K562 (cell line): Measurements from ENCODE around the gene KCNK4. TPM values are rescaled to one million over a fixed set of nuclear protein-coding genes. Genes with fewer than 3 reads are reported as not detected.
A peak's percentile ranks its signal among the peaks of the same experiment; 100 is the strongest.

Experiments used
- ATF7 ChIP-seq: fragments of 450-650 bp; IDR thresholded peaks from 2 replicates; pipeline ENCODE4 v1.7.1; 2014; ENCODE audit warnings: mild to moderate bottlenecking, moderate library complexity
- BRCA1 ChIP-seq, 2 experiments: fragments of 450-650 bp in 1 of 2; sonication (generic) in 1 of 2; formaldehyde crosslinking in 1 of 2; IDR thresholded peaks; 2 replicates each; pipeline versions ENCODE4 v1.5.0 to v1.6.1; 2017 to 2020; ENCODE audit warnings: mild to moderate bottlenecking in 1 of 2, missing genetic modification reagents in 1 of 2
- CBX2 ChIP-seq: fragments of 200-600 bp; sonication (generic); IDR thresholded peaks from one replicate; pipeline ENCODE4 v1.6.1; 2012; ENCODE audit warnings: mild to moderate bottlenecking, low read length, inconsistent platforms; ENCODE audit not compliant: insufficient read depth, poor library complexity, severe bottlenecking
- CEBPB ChIP-seq: fragments of 450-650 bp; IDR thresholded peaks from 2 replicates; pipeline ENCODE4 v1.6.1; 2016; ENCODE audit warnings: missing genetic modification characterization, missing compliant biosample characterization
- CHD1 ChIP-seq: fragments of 200-600 bp; sonication (generic); IDR thresholded peaks from one replicate; pipeline ENCODE4 v1.6.1; 2012; ENCODE audit warnings: mild to moderate bottlenecking, moderate library complexity, low read length, inconsistent platforms
- CHD2 ChIP-seq: IDR thresholded peaks from 2 replicates; pipeline ENCODE4 v1.6.1; 2011; ENCODE audit warnings: low read depth, low read length
- ETS2 ChIP-seq: IDR thresholded peaks from 2 replicates; pipeline ENCODE4 v1.6.1; 2016; ENCODE audit warnings: borderline replicate concordance, missing genetic modification characterization, mild to moderate bottlenecking, moderate library complexity, missing compliant biosample characterization; ENCODE audit not compliant: poor library complexity, severe bottlenecking
- HCFC1 ChIP-seq: IDR thresholded peaks from 2 replicates; pipeline ENCODE4 v1.6.1; 2012; ENCODE audit warnings: low read depth, low read length, improper control_type of control experiment
- JUN ChIP-seq, 2 experiments: sonication (generic) in 1 of 2; formaldehyde crosslinking in 1 of 2; IDR thresholded peaks; 2 replicates each; pipeline versions ENCODE4 v1.6.1 to v1.8.0; 2012 to 2022; ENCODE audit warnings: borderline replicate concordance in 2 of 2, mild to moderate bottlenecking in 2 of 2, improper control_type of control experiment in 1 of 2, low read depth in 1 of 2, low read length in 1 of 2, missing genetic modification reagents in 1 of 2
- LARP7 ChIP-seq: fragments of 450-650 bp; IDR thresholded peaks from 2 replicates; pipeline ENCODE4 v1.6.1; 2016
- LCOR ChIP-seq: sonication (generic); formaldehyde crosslinking; IDR thresholded peaks from 2 replicates; pipeline ENCODE4 v1.8.0; 2022; ENCODE audit warnings: mild to moderate bottlenecking, missing genetic modification reagents
- MLLT1 ChIP-seq, 2 experiments: fragments of 450-650 bp; IDR thresholded peaks; 2 replicates each; pipeline ENCODE4 v1.6.1; 2016
- POLR2AphosphoS5 ChIP-seq: IDR thresholded peaks from 2 replicates; pipeline ENCODE4 v1.6.1; 2011; ENCODE audit warnings: mild to moderate bottlenecking, low read depth, low read length, moderate library complexity; ENCODE audit not compliant: control insufficient read depth, insufficient read depth
- RBBP5 ChIP-seq: fragments of 200-600 bp; sonication (generic); IDR thresholded peaks from 2 replicates; pipeline ENCODE4 v1.6.1; 2012; ENCODE audit warnings: borderline replicate concordance, mild to moderate bottlenecking, low read length, control low read depth, inconsistent platforms; ENCODE audit not compliant: insufficient read depth, poor library complexity, severe bottlenecking
- SMAD2 ChIP-seq: fragments of 150-350 bp; IDR thresholded peaks from 2 replicates; pipeline ENCODE4 v1.6.1; 2014; ENCODE audit warnings: low read depth, mild to moderate bottlenecking, low read length
- SNIP1 ChIP-seq: fragments of 450-650 bp; IDR thresholded peaks from 2 replicates; pipeline ENCODE4 v1.7.1; 2017; ENCODE audit warnings: low read depth, mild to moderate bottlenecking
- TAF15 ChIP-seq: fragments of 200-400 bp; formaldehyde crosslinking; IDR thresholded peaks from 2 replicates; pipeline ENCODE4 v1.6.1; 2017; ENCODE audit warnings: mild to moderate bottlenecking, low read depth, low read length, moderate library complexity
- TOE1 ChIP-seq, 2 experiments: fragments of 450-650 bp in 1 of 2; sonication (generic) in 1 of 2; formaldehyde crosslinking in 1 of 2; IDR thresholded peaks; 2 replicates each; pipeline versions ENCODE4 v1.7.1 to v1.8.0; 2016 to 2022; ENCODE audit warnings: borderline replicate concordance in 2 of 2, mild to moderate bottlenecking in 2 of 2, antibody characterized with exemption in 1 of 2, inconsistent platforms in 1 of 2, low read depth in 1 of 2, missing genetic modification reagents in 1 of 2, moderate library complexity in 1 of 2
- ZBED1 ChIP-seq: IDR thresholded peaks from 2 replicates; pipeline ENCODE4 v1.6.1; 2014
- ZKSCAN1 ChIP-seq: fragments of 150-350 bp; IDR thresholded peaks from 2 replicates; pipeline ENCODE4 v1.6.1; 2016; ENCODE audit warnings: low read depth, low read length
- ZKSCAN8 ChIP-seq: fragments of 200-800 bp; sonication (Bioruptor generic); IDR thresholded peaks from 2 replicates; pipeline ENCODE4 v1.6.1; 2016; ENCODE audit warnings: missing genetic modification characterization, missing compliant biosample characterization
- ZNF76 ChIP-seq: fragments of 250-450 bp; sonication (Bioruptor Pico); IDR thresholded peaks from 2 replicates; pipeline ENCODE4 v1.4.0; 2020; ENCODE audit warnings: mild to moderate bottlenecking, moderate library complexity, borderline replicate concordance
- polyA plus RNA-seq, 8 experiments: library from polyadenylated mRNA; depleted of rRNA in 4 of 8; stranded (reverse) in 5 of 8; unstranded in 3 of 8; fragments of >200 nt; fragmentation: Nextera tagmentation in 2 of 8; fragmentation: Illumina TruSeq in 1 of 8; extraction: Ambion mirVana in 2 of 8; extraction: Trizol in 1 of 8; gene quantifications; 2 replicates each; pipeline versions ENCODE4 v1.2.1 to v1.2.3, GENCODE V29; 2011 to 2014; ENCODE audit warnings: inconsistent platforms in 1 of 8, missing spikeins in 1 of 8
- total RNA-seq, 7 experiments: library from RNA; depleted of rRNA in 6 of 7; stranded (reverse); fragments of >200 nt in 6 of 7; fragmentation: Illumina TruSeq in 2 of 7; extraction: Trizol in 2 of 7; gene quantifications; 2 replicates each; pipeline versions ENCODE4 v1.2.1 to v1.2.3, GENCODE V29; 2011 to 2021; ENCODE audit warnings: low replicate concordance in 1 of 7
- TF ChIP-seq, protein P1 (sequence below): sonication (generic); formaldehyde crosslinking; IDR thresholded peaks from 2 replicates; pipeline ENCODE4 v1.8.1; 2022; ENCODE audit warnings: missing genetic modification reagents

Gene KCNK4
- total and polyA plus RNA-seq, 9 of the 15 experiments (the other 6 are each of a cell fraction or from before 2014, with no cell fraction given): not detected

DNA sequence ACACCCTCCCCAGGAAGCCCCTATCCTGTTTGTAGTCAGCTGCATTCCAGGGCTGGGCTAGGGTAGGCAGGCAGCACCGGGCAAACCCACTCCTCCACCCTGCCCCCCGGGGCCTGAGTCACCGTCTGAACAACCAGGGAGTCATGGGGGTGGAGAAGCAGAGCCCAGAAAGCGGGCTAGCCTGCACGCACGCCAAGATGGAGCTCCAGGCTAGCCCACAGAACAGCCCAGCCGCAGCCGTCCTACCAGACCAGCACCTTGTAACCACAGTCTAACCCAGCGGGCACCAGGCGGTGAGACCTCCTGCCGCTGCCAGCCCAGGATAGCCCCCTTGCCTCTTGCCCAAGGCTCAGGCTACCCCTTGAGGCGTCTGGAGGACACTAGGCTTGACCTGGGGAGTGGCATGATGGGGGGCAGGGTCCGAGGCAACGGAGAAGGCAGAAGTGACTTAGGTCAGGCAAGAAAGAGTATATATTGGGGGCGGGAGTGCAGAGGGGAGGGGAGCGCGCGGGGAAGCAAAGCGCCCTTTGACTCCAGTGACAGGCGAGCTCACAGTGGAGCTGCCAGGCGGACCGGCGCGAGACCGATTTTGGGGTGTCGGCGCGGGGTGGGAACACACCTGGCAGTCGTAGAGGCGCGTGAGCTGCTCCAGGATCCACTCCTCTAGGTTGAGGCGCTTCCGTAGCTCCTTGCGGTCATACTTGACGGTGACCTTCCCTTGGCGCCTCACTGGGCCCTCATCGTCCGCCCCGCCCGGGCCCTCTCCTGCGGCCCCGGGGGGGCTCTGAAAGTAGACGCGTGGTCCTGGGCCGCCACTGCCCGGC lies 45.1 kb upstream of the KCNK4 start (continued):
- peak; percentile 60; the same call in 1 of the 2 replicates for TF ChIP-seq TOE1 (IDR thresholded peaks at IDR 0.05; ENCODE audit: borderline replicate concordance)
- no peak for TF ChIP-seq TOE1 (CRISPR knock-in tag; IDR thresholded peaks at IDR 0.05; ENCODE audit: borderline replicate concordance, low read depth)
- TF ChIP-seq TAF15: no peak
- TF ChIP-seq ATF7: peak; percentile 22; the same call in 1 of the 2 replicates
- TF ChIP-seq CHD1: no peak
- TF ChIP-seq ETS2 (tag): no peak
- TF ChIP-seq CEBPB (tag): no peak
- TF ChIP-seq MLLT1 (IDR thresholded peaks at IDR 0.05): peak in 1 of 2 experiments; percentile 42; a peak in 2 of 4 replicates
- TF ChIP-seq, protein P1, sequence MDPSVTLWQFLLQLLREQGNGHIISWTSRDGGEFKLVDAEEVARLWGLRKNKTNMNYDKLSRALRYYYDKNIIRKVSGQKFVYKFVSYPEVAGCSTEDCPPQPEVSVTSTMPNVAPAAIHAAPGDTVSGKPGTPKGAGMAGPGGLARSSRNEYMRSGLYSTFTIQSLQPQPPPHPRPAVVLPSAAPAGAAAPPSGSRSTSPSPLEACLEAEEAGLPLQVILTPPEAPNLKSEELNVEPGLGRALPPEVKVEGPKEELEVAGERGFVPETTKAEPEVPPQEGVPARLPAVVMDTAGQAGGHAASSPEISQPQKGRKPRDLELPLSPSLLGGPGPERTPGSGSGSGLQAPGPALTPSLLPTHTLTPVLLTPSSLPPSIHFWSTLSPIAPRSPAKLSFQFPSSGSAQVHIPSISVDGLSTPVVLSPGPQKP (CRISPR knock-in tag): no peak
- TF ChIP-seq LARP7: peak; percentile 18; the same call in 1 of the 2 replicates
- 0 out of 2 replicates have a peak, but pooled peaks have one; percentile 7 for TF ChIP-seq HCFC1
- no peak for TF ChIP-seq ZKSCAN8 (CRISPR knock-in tag)
- TF ChIP-seq LCOR (CRISPR knock-in tag): no peak
- peak; percentile 50; the same call in 1 of the 2 replicates for TF ChIP-seq ZBED1
- 0 out of 2 replicates have a peak, but pooled peaks have one; percentile 29 for TF ChIP-seq ZNF76 (CRISPR knock-in tag)
- peak; percentile 60; the same call in 1 of the 2 replicates for TF ChIP-seq JUN (IDR thresholded peaks at IDR 0.05; ENCODE audit: borderline replicate concordance, low read depth, low read length)
- TF ChIP-seq JUN (CRISPR knock-in tag; IDR thresholded peaks at IDR 0.05; ENCODE audit: borderline replicate concordance): no peak; the same call in 1 of the 2 replicates
- no peak for TF ChIP-seq ZKSCAN1
- TF ChIP-seq SNIP1: no peak
- no peak for TF ChIP-seq CBX2
- peak; percentile 22; the same call in 1 of the 2 replicates for TF ChIP-seq CHD2
- TF ChIP-seq SMAD2: no peak
- TF ChIP-seq BRCA1 (IDR thresholded peaks at IDR 0.05): no peak
- TF ChIP-seq BRCA1 (CRISPR knock-in tag; IDR thresholded peaks at IDR 0.05): no peak
- no peak for TF ChIP-seq RBBP5
- TF ChIP-seq POLR2AphosphoS5: 0 out of 2 replicates have a peak, but pooled peaks have one; percentile 3
